DMS114 treated with DMSO at 0.1 percent for 48 hours (cell line): ENCODE data around the gene PGP.

Experiments used
- DNase-seq: peaks from one replicate; lab custom pipeline; 2025; ENCODE audit not compliant: unreplicated experiment; lab: John Stamatoyannopoulos, UW

PGP gene

GRCh38 chr16:2183671-2184070 is 31.0 kb downstream of the PGP start:
- DNase-seq: no peak

DNA sequence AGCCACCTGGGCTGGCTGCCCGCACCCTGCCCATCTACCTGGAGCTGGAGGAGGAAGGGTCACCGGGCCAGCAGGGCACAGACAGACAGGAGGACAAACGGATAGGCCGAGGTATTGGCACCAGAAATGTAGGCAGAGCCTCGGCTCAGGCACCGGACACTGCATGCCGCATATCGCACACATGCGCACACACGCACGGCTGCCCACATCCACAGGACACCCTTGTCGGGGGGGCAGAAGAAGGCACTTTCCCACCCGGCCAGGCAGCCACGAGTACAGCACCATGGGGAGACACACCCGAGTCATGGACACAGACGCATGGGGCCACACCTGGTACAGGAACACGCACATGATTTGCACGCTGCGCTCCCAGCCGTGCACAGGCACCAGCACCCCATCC is 32.7 kb downstream of the PGP start:
- no peak for DNase-seq

DNA sequence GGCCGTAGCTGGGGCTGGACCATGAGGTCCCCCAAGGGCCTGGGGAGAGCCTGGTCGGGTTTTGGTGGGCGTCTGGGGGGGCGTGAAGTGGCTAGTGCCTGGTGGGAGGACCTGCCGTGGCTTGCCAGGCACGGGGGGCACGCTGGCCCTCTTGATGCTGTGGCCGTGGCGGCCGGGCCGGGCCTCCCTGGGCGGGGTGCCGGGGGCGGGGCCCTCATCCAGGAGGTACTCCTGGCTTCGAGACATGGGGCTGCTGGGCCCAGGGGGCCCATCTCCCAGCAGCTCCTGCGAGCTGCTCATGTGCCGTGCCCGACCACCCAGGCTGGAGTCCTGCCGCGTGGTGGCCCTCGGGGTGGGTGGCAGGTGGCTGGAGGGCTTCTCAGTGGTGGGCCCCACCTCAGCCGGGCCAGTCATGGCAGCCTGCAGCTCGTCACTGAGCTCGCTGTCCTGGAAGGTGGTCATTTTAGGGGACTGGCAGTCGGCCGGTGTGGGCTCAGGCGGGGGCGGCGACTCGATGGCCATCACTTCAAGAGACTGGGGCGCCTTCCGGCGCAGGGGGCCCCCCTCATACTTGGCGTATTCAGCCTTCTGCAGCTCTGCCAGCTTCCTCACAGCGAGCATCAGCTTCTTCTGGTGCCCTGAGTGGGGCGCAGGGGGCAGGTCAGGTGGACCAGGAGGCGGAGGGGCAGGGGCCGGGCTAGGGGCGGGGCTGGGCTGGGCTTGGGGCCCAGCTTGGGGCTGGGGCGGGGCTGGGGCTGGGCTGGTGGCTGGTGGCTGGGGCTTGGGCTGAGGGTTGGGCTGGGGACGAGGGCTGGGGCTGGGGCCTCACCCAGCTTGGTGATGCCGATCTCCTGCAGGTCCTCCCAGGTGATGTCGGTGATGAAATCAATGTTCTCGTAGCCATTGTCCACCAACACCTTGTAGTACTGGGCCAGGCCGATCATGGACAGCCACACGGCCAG is 33.4 kb downstream of the PGP start:
- DNase-seq: no peak

DNA sequence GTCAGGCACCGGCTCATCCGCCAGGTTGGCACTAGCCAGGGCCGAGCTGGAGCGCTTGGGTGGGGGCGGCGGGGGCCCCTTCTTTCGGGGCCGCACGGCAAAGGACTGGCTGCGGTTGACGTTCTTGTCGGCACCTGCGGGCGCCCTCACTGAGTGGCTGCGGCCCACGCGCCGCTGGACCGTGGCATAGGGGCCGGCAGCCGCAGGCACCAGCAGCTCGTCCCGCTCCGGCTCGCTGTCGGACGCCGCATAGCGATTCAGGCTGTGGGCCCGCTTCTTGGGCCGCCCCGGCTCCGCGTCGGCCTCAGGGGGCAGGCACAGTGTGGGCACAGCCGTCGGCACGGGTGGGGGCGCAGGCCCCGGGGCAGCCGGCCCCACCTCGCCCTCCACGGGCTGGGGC is 34.2 kb downstream of the PGP start:
- no peak for DNase-seq

- DNase-seq: no peak
These were observed 35.1 kb downstream of the PGP start for GRCh38 chr16:2179576-2179975.

GRCh38 chr16:2179107-2179501 is 35.5 kb downstream of the PGP start:
- DNase-seq: no peak

DNA sequence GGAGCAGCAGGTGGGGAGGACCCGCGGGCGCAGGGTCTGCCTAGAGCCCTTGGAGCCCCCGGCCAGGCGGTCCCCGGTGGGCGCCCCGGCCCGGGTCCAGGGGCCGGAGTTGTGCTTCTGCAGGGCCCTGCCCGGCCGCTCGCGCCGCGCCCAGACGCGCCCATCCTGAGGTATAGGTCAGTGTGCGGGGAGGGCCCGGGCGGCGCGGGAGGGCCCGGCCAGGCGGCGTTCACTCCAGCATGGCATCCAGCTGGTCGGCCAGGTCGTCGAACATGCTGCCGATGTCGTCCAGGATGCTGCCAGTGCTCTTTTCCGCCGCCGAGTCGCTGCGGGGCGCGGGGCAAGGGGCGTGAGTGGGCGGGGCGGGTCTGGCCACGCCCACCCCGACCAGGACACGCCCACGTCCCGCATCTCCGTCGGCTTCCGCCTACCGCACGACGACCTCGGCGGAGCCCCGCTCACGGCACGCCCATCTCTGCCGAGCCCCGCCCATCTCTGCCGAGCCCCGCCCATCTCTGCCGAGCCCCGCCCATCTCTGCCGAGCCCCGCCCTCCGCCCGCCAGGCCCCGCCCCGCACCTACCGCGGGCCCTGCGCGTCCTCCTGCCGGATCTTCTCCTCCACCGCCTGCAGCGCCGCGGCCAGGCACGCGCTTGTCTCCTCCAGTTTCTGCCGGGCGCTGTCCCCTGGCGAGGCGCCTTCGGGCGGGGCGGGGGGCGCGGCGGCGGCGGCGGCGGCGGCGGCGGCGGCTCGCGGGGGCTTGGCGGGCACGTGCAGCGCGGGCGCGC is 36.1 kb downstream of the PGP start:
- no peak for DNase-seq

DNA sequence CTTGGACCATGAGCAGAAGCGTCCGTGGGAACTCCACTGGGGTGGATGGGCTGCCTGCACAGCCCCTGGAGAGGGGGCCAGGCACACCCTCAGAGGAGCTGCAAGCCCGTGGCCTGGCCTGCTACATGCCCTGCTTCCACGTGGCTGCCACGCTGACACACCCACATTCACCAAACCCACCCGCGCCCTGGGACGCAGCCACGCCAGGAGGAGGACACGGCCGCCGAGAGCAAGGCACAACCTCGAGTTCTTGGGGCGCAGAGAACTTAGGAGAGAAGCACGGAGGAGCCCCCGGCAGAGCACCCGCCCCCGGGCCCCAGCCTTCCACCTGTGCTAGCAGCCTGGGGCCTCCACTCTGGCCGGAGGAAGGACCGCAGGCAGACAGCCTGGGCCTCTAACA is 37.1 kb downstream of the PGP start:
- no peak for DNase-seq

DNA sequence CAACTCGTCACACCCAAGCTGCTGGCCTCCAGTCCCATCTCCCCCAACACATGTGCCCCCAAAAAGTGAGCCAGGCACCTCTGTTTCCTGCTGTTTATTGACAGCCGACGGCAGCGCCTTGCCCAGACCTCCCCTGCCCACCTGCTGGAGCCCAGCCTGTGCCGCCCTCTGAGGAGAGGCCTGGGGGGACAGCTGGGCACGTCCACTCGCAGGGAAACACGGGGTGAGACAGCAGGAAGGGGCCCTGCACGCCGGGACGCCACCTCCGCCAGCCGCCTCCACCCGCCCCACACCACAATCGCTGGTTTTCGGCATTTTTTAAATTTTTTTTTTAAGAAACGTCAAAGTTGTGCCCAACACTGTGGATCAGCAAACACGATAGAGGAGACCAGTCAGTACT is 37.5 kb downstream of the PGP start:
- no peak for DNase-seq

DNA sequence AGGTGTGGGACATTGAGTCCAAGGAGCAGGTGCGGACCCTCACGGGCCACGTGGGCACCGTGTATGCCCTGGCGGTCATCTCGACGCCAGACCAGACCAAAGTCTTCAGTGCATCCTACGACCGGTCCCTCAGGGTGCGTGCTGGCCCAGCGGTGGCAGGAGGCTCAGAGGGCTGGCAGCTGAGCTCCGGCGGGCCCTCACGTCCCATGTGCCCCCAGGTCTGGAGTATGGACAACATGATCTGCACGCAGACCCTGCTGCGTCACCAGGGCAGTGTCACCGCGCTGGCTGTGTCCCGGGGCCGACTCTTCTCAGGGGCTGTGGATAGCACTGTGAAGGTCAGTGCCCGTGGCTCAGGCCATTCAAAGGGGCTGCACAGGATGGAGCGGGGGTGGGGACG is 38.6 kb downstream of the PGP start:
- no peak for DNase-seq

GRCh38 chr16:2175454-2175853 is 39.2 kb downstream of the PGP start:
- DNase-seq: no peak

- DNase-seq: no peak
These were observed 40.1 kb downstream of the PGP start for GRCh38 chr16:2174396-2175131.

DNA sequence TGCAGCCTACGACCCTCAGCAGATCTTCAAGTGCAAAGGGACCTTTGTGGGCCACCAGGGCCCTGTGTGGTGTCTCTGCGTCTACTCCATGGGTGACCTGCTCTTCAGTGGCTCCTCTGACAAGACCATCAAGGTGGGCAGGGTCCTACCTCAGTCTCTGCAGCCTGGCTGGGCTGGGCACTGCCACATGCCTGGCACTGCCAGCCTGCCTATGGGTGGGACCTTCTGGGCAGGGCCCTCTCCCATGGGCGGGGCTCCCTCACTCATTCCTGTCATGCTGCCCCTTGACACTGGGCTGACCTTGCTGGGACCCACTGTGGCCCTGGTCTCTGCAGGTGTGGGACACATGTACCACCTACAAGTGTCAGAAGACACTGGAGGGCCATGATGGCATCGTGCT is 40.7 kb downstream of the PGP start:
- DNase-seq: no peak

DNA sequence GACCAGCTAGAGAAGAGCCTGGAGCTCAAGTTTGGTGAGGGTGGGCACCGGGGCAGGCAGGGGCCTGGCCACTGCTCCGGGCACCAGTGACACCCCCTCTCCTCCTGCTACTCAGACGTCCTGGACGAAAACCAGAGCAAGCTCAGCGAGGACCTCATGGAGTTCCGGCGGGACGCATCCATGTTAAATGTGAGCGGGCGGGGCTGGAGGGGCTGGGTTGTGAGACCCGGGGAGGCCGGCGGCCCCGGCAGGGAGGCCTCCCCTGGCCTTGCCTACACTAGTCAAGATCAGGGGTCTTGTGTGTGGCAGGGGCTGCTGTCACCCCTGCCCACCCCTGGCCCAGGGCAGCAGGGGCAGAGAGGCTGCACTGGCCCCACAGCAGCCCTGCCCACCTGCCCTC is 41.3 kb downstream of the PGP start:
- DNase-seq: no peak

DNA sequence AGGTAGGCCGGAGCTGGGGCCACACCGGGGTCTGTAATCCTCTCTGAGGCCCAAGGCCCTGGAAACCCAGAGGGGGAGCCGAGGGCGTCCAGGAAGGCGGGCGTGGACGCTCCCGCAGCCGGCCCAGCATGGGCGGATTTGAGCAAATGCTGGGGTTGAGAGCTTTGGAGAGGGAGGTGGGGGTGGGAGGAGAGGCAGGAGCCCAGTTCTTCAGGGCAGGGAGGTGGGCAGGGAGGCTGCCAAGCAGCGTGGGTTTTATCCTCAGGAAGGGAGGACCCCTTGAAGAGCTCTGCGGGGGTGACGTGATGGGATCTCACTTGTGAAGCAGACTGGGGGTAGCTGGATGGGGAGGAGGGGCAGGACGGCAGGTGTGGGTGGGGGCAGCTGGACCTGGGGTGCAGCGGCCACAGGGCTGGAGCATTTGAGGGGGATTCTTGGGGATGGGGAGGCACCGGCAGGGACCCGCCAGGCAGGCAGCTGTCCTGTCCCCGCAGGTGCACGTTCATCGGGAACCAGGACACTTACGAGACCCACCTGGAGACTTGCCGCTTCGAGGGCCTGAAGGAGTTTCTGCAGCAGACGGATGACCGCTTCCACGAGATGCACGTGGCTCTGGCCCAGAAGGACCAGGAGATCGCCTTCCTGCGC is 41.8 kb downstream of the PGP start:
- DNase-seq: no peak

GRCh38 chr16:2171601-2172178 is 43.0 kb downstream of the PGP start:
- no peak for DNase-seq

DNA sequence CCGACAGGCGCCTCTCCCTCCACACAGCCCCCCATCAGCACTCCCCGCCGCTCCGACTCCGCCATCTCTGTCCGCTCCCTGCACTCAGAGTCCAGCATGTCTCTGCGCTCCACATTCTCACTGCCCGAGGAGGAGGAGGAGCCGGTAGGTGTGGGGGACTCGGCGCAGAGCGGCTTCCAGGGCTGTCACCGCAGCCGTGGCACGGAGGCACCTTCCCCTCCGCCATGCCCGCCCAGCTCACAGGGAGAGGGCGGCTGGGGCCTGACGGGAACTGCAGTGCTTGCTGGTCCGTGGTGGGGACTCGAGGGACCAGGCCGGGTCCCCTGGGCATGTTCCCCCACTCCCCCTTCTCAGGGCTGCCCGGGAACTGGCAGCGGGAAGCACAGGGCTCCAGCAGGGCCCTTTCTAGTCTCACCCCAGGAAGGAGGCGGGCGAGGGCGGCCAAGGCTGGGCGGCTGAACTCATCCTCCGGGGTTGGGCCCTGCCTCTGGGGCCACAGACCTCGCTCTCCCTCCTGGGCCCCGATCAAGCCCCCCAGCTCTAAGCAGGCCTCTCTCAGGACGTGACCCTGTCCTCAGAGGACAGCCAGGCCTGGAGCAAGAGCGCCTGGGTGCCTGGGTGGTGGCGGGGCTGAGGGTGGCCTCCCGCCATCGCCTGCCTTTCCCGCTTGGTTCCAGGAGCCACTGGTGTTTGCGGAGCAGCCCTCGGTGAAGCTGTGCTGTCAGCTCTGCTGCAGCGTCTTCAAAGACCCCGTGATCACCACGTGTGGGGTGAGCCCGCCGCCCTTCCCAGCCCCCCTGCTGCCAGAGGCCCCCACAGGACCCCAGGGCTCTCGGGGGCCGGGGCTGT is 43.8 kb downstream of the PGP start:
- DNase-seq: no peak

GRCh38 chr16:2170080-2170479 is 44.6 kb downstream of the PGP start:
- no peak for DNase-seq

DNA sequence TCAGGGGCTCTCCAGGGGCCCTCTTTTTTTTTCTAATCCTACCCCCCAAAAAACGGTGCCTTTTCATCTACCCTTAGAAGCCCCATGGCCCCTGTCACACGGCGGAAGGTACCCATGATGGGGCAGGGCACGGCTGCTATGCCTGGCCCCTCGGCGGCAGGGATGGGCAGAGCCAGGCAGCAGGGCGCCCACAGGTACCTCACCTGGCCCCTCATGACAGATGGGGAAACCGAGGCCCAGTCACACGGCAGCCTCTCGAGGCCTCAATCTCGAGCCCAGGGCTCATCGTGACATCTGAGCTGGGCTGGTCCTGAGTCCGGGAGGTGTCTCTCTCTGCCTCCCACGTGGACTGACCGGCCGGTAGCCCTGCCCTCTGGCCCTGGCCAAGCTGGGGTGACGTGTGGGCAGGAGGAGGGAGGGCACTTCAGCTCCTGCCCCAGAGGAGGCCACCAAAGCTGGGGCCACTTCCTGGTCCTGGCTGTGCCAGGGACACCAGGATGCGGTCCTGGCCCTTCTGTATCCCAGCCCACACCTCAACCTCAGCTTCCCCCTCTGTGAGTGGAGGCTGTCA is 47.5 kb downstream of the PGP start:
- no peak for DNase-seq
